Activated CD4-positive, CD25-positive, alpha-beta regulatory T cell treated with anti-CD3 and anti-CD28 coated beads, Interleukin-2, amount 50 U/mL, for 16 hours (primary cell): Measurements from ENCODE around the gene MIGA2.
A peak's percentile ranks its signal among the peaks of the same experiment; 100 is the strongest.
"Not testable (repeated sequence)": the region's sequence is repeated elsewhere in the genome, so short reads cannot be mapped to it uniquely, and the experiment has no call there.

Experiments used
- DNase-seq: peaks from one replicate; pipeline ENCODE4 v3.0.0-alpha.2; 2020; ENCODE audit warnings: low read depth, low spot score

MIGA2 gene

GRCh38 chr9:129011170-129011569 is 25.3 kb upstream of the MIGA2 start:
- no peak for DNase-seq

GRCh38 chr9:129011761-129012181 is 24.7 kb upstream of the MIGA2 start:
- no peak for DNase-seq

GRCh38 chr9:129012343-129012742 is 24.1 kb upstream of the MIGA2 start:
- no peak for DNase-seq

- DNase-seq, result no peak
Observed at GRCh38 chr9:129012893-129013448, 23.5 kb upstream of the MIGA2 start.

- no peak for DNase-seq
Observed at GRCh38 chr9:129013674-129014073, 22.8 kb upstream of the MIGA2 start.

GRCh38 chr9:129014124-129014523 is 22.3 kb upstream of the MIGA2 start:
- DNase-seq, result no peak

GRCh38 chr9:129014608-129015007 is 21.8 kb upstream of the MIGA2 start:
- DNase-seq, result no peak

GRCh38 chr9:129021091-129021490 is 15.3 kb upstream of the MIGA2 start:
- DNase-seq, result no peak

- no peak for DNase-seq
Observed at GRCh38 chr9:129022037-129022436, 14.4 kb upstream of the MIGA2 start.

- DNase-seq, result no peak
Observed at GRCh38 chr9:129023036-129023907, 13.2 kb upstream of the MIGA2 start.

GRCh38 chr9:129023908-129024233 is 12.6 kb upstream of the MIGA2 start:
- DNase-seq, result no peak

GRCh38 chr9:129026442-129027223 is 9.8 kb upstream of the MIGA2 start:
- DNase-seq, result no peak

- no peak for DNase-seq
Observed at GRCh38 chr9:129027224-129027684, 9.2 kb upstream of the MIGA2 start.

- no peak for DNase-seq
Observed at GRCh38 chr9:129027685-129028191, 8.7 kb upstream of the MIGA2 start.

GRCh38 chr9:129028192-129028966 is 8.0 kb upstream of the MIGA2 start, which contains the start of gene SH3GLB2:
Gene SH3GLB2 (minus strand): TSS chr9:129028331. CDS start chr9:129028154, 177 bp downstream.
- peak; percentile 88 for DNase-seq

- no peak for DNase-seq
Observed at GRCh38 chr9:129030191-129030590, 6.2 kb upstream of the MIGA2 start.

- no peak for DNase-seq
Observed at GRCh38 chr9:129031514-129031913, 4.9 kb upstream of the MIGA2 start.

GRCh38 chr9:129032541-129033159 is 3.8 kb upstream of the MIGA2 start:
- no peak for DNase-seq

- DNase-seq, result no peak
Observed at GRCh38 chr9:129033216-129033615, 3.2 kb upstream of the MIGA2 start.

- DNase-seq, result not testable (repeated sequence)
Observed at GRCh38 chr9:129035838-129036237, 588 bp upstream of the MIGA2 start.
